K562 (cell line): ENCODE results near the gene SMIM29. TPM values are rescaled to one million over a fixed set of nuclear protein-coding genes. Genes with fewer than 3 reads are reported as not detected.

ENCODE experiments used
- CCNT2 ChIP-seq: IDR thresholded peaks from 2 replicates; pipeline ENCODE4 v1.6.1; 2011; ENCODE audit warnings: borderline replicate concordance, low read depth, mild to moderate bottlenecking, moderate library complexity, mixed read lengths, low read length; ENCODE audit not compliant: insufficient read length; ENCODE audit errors: extremely low read depth
- DNMT1 ChIP-seq: fragments of 450-650 bp; IDR thresholded peaks from 2 replicates; pipeline ENCODE4 v1.6.1; 2016; ENCODE audit warnings: antibody characterized with exemption, mild to moderate bottlenecking
- E2F6 ChIP-seq, 2 experiments: IDR thresholded peaks; 2 replicates each; pipeline ENCODE4 v1.6.1; 2011; ENCODE audit warnings: borderline replicate concordance in 1 of 2, control low read depth in 1 of 2, low read depth in 1 of 2, low read length in 1 of 2, mild to moderate bottlenecking in 1 of 2, mixed read lengths in 1 of 2, moderate library complexity in 1 of 2; ENCODE audit not compliant: insufficient read depth in 1 of 2, insufficient read length in 1 of 2, poor library complexity in 1 of 2, severe bottlenecking in 1 of 2; ENCODE audit errors: extremely low read depth in 1 of 2
- ESRRB ChIP-seq: fragments of 250-450 bp; sonication (Bioruptor Pico); IDR thresholded peaks from 2 replicates; pipeline ENCODE4 v1.5.0; 2020; ENCODE audit warnings: mild to moderate bottlenecking, moderate library complexity, borderline replicate concordance
- FOXJ2 ChIP-seq: fragments of 200-800 bp; sonication (Bioruptor generic); IDR thresholded peaks from 2 replicates; pipeline ENCODE4 v1.6.1; 2016; ENCODE audit warnings: missing genetic modification characterization, missing compliant biosample characterization
- HNRNPK ChIP-seq: fragments of 200-400 bp; formaldehyde crosslinking; IDR thresholded peaks from one replicate; pipeline ENCODE4 v1.6.1; 2018; ENCODE audit warnings: mild to moderate bottlenecking, low read depth, low read length; ENCODE audit not compliant: poor library complexity, severe bottlenecking
- MBD2 ChIP-seq: sonication (generic); IDR thresholded peaks from 2 replicates; pipeline ENCODE4 v1.6.1; 2016; ENCODE audit warnings: low read depth, borderline replicate concordance
- NFE2 ChIP-seq: IDR thresholded peaks from 2 replicates; pipeline ENCODE4 v1.6.1; 2014; ENCODE audit warnings: antibody characterized with exemption, low read depth
- NRF1 ChIP-seq, 2 experiments: fragments of 450-650 bp; IDR thresholded peaks in 1 of 2; conservative IDR thresholded peaks in 1 of 2; 2 replicates each; pipeline ENCODE4 v1.6.1; 2014; ENCODE audit warnings: mild to moderate bottlenecking in 2 of 2
- SMC3 ChIP-seq: conservative IDR thresholded peaks from 2 replicates; pipeline ENCODE4 v1.6.1; 2011; ENCODE audit warnings: low read depth, low read length, improper control_type of control experiment; ENCODE audit not compliant: insufficient read depth
- SOX6 ChIP-seq: fragments of 450-650 bp; IDR thresholded peaks from 2 replicates; pipeline ENCODE4 v1.6.1; 2014; ENCODE audit warnings: mild to moderate bottlenecking
- ZNF134 ChIP-seq: fragments of 250-450 bp; sonication (Bioruptor Pico); conservative IDR thresholded peaks from 2 replicates; pipeline ENCODE4 v1.4.0; 2020
- ZNF197 ChIP-seq: fragments of 200-800 bp; sonication (Bioruptor generic); IDR thresholded peaks from 2 replicates; pipeline ENCODE4 v1.6.1; 2016; ENCODE audit warnings: low read depth, missing genetic modification characterization, missing compliant biosample characterization
- ZNF23 ChIP-seq: fragments of 250-450 bp; sonication (Bioruptor Pico); IDR thresholded peaks from 2 replicates; pipeline ENCODE4 v1.4.0; 2020; ENCODE audit warnings: mild to moderate bottlenecking
- ZNF24 ChIP-seq: fragments of 450-650 bp; IDR thresholded peaks from 2 replicates; pipeline ENCODE4 v1.6.1; 2016
- ZNF3 ChIP-seq: fragments of 250-450 bp; sonication (Bioruptor Pico); IDR thresholded peaks from 2 replicates; pipeline ENCODE4 v1.5.0; 2021; ENCODE audit warnings: mild to moderate bottlenecking, moderate library complexity
- ZNF436 ChIP-seq: fragments of 250-450, 450-650 bp; sonication (Bioruptor Pico); formaldehyde crosslinking; IDR thresholded peaks from 2 replicates; pipeline ENCODE4 v1.7.0; 2020; ENCODE audit warnings: mild to moderate bottlenecking
- polyA plus RNA-seq, 8 experiments: library from polyadenylated mRNA; depleted of rRNA in 4 of 8; stranded (reverse) in 5 of 8; unstranded in 3 of 8; fragments of >200 nt; fragmentation: Nextera tagmentation in 2 of 8; fragmentation: Illumina TruSeq in 1 of 8; extraction: Ambion mirVana in 2 of 8; extraction: Trizol in 1 of 8; gene quantifications; 2 replicates each; pipeline versions ENCODE4 v1.2.1 to v1.2.3, GENCODE V29; 2011 to 2014; ENCODE audit warnings: inconsistent platforms in 1 of 8, missing spikeins in 1 of 8
- total RNA-seq, 7 experiments: library from RNA; depleted of rRNA in 6 of 7; stranded (reverse); fragments of >200 nt in 6 of 7; fragmentation: Illumina TruSeq in 2 of 7; extraction: Trizol in 2 of 7; gene quantifications; 2 replicates each; pipeline versions ENCODE4 v1.2.1 to v1.2.3, GENCODE V29; 2011 to 2021; ENCODE audit warnings: low replicate concordance in 1 of 7
- TF ChIP-seq, protein P1 (sequence below), 2 experiments: fragments of 450-650 bp; formaldehyde crosslinking in 1 of 2; IDR thresholded peaks; 2 replicates each; pipeline versions ENCODE4 v1.4.0 to v1.6.1; 2014 to 2020; ENCODE audit warnings: mild to moderate bottlenecking in 2 of 2, borderline replicate concordance in 1 of 2, low read depth in 1 of 2

SMIM29 gene
- total and polyA plus RNA-seq, 9 of the 15 experiments (the other 6 are each of a cell fraction or from before 2014, with no cell fraction given): 6.5 to 36.7 (median 20.9) TPM

DNA sequence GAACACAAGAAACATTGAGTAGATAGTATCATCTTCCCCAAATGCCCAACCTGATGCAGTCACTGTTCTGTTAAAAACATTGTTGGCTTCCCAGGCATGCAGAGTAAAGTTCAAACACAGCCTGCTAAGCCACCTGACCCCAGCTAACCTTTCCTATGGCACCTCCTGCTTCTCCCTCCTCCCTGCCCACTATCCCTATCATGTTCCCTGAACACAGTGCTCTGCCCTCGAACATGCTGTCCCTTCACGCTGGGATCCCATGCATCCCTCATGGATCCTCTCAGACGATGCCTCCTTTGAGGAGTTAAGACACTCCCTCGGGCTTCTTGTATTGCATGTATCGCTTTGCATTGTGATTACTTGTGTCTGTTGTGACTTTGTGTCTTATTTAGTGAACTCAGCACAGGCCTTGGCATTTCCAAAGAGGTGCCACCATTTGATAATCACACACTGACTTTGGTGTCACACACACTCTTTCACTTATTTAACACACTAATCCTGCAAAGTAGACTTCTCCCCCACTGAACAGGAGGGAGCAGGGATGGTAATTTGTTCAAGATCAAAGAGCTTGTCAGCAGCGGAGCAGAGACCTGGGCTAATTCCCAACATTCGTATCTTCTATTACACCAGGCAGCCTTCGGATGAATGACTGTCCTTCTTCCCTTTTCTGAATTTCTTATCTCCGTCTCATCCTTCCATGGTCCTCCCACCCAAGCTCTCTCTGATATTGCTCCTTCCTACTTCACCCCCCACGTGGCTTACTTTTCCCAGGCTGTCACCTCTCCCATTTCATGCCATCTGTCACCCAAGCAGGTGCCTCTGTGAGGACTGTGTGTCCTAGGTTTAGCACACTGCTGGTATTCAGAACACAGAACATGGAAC, 28.3 kb upstream of the SMIM29 start (continued):
- no peak for TF ChIP-seq ZNF3 (CRISPR knock-in tag)
- no peak for TF ChIP-seq FOXJ2
- peak; percentile 52 for TF ChIP-seq SOX6
- peak in 1 of 2 experiments; percentile 17 for TF ChIP-seq E2F6 (IDR thresholded peaks at IDR 0.05; ENCODE audit: borderline replicate concordance in 1 of 2, extremely low read depth in 1 of 2, insufficient read depth in 1 of 2, insufficient read length in 1 of 2, low read depth in 1 of 2, low read length in 1 of 2, poor library complexity in 1 of 2, severe bottlenecking in 1 of 2)
- no peak for TF ChIP-seq ZNF24
- no peak for TF ChIP-seq NRF1 (conservative IDR thresholded peaks at IDR 0.05 in 1 of 2, IDR thresholded peaks at IDR 0.05 in 1 of 2)
- no peak for TF ChIP-seq SMC3
- no peak for TF ChIP-seq ESRRB
- no peak for TF ChIP-seq CCNT2
- no peak for TF ChIP-seq DNMT1
- TF ChIP-seq ZNF197 (CRISPR knock-in tag): no peak
- no peak for TF ChIP-seq ZNF436
- no peak; the same call in 1 of the 2 replicates for TF ChIP-seq NFE2
- TF ChIP-seq, protein P1, sequence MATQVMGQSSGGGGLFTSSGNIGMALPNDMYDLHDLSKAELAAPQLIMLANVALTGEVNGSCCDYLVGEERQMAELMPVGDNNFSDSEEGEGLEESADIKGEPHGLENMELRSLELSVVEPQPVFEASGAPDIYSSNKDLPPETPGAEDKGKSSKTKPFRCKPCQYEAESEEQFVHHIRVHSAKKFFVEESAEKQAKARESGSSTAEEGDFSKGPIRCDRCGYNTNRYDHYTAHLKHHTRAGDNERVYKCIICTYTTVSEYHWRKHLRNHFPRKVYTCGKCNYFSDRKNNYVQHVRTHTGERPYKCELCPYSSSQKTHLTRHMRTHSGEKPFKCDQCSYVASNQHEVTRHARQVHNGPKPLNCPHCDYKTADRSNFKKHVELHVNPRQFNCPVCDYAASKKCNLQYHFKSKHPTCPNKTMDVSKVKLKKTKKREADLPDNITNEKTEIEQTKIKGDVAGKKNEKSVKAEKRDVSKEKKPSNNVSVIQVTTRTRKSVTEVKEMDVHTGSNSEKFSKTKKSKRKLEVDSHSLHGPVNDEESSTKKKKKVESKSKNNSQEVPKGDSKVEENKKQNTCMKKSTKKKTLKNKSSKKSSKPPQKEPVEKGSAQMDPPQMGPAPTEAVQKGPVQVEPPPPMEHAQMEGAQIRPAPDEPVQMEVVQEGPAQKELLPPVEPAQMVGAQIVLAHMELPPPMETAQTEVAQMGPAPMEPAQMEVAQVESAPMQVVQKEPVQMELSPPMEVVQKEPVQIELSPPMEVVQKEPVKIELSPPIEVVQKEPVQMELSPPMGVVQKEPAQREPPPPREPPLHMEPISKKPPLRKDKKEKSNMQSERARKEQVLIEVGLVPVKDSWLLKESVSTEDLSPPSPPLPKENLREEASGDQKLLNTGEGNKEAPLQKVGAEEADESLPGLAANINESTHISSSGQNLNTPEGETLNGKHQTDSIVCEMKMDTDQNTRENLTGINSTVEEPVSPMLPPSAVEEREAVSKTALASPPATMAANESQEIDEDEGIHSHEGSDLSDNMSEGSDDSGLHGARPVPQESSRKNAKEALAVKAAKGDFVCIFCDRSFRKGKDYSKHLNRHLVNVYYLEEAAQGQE (IDR thresholded peaks at IDR 0.05; ENCODE audit: borderline replicate concordance): no peak
- TF ChIP-seq, protein P1 (CRISPR knock-in tag; IDR thresholded peaks at IDR 0.05; ENCODE audit: low read depth): no peak
- TF ChIP-seq ZNF134 (CRISPR knock-in tag): no peak
- no peak for TF ChIP-seq MBD2
- TF ChIP-seq HNRNPK: no peak
- no peak for TF ChIP-seq ZNF23 (CRISPR knock-in tag)
